ENCODE measurements around the gene ZNF574. TPM values are rescaled to one million over a fixed set of nuclear protein-coding genes. Genes with fewer than 3 reads are reported as not detected.
"Not testable (repeated sequence)": the region's sequence is repeated elsewhere in the genome, so short reads cannot be mapped to it uniquely, and the experiment has no call there.

ZNF574 gene
- total RNA-seq, 1 experiment from 2014 or later: 44.0 TPM

GRCh38 chr19:42096255-42096837, 20.4 kb downstream of the ZNF574 start:
- H3K4me3 ChIP-seq (ENCODE audit: insufficient read depth, low read depth, low read length): peak overlapping the region; percentile 47
- no peaks in the 10 kb centered on the region; the same call in 1 of the 2 replicates for H3K27me3 ChIP-seq (ENCODE audit: control insufficient read depth, insufficient read depth, low read length)
- DNase-seq: peak; percentile 65
- H3K36me3 ChIP-seq (replicated peaks; ENCODE audit: control insufficient read depth, insufficient read depth, low read length): no peaks in the 10 kb centered on the region

DNA sequence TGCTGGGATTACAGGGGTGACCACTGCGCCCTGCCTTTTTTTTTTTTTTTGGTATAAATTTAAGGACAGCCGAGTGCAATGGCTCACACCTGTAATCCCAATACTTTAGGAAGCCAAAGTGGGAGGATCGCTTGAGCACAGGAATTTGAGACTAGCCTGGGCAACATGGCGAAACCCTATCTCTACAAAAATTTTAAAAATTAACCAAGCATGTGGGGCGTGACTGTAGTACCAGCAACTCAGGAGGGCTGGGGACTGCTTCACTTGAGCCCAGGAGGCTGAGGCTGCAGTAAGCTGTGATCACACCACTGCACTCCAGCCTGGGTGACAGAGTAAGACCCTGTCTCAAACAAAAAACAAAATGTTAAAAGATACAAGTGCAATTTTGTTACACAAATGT, 21.5 kb downstream of the ZNF574 start:
- DNase-seq: no peak
- no peak overlapping the region for H3K4me3 ChIP-seq (ENCODE audit: insufficient read depth, low read depth, low read length)

GRCh38 chr19:42098781-42099180, 22.8 kb downstream of the ZNF574 start:
- DNase-seq: no peak
- no peaks in the 10 kb centered on the region for H3K36me3 ChIP-seq (replicated peaks; ENCODE audit: control insufficient read depth, insufficient read depth, low read length)
- no peaks in the 10 kb centered on the region; the same call in 1 of the 2 replicates for H3K27me3 ChIP-seq (ENCODE audit: control insufficient read depth, insufficient read depth, low read length)
- H3K4me3 ChIP-seq (ENCODE audit: insufficient read depth, low read depth, low read length): no peak overlapping the region

More for the DNA sequence above, 21.5 kb downstream of the ZNF574 start:
- H3K27me3 ChIP-seq (ENCODE audit: control insufficient read depth, insufficient read depth, low read length): no peaks in the 10 kb centered on the region; the same call in 1 of the 2 replicates
- H3K36me3 ChIP-seq (replicated peaks; ENCODE audit: control insufficient read depth, insufficient read depth, low read length): no peaks in the 10 kb centered on the region

DNA sequence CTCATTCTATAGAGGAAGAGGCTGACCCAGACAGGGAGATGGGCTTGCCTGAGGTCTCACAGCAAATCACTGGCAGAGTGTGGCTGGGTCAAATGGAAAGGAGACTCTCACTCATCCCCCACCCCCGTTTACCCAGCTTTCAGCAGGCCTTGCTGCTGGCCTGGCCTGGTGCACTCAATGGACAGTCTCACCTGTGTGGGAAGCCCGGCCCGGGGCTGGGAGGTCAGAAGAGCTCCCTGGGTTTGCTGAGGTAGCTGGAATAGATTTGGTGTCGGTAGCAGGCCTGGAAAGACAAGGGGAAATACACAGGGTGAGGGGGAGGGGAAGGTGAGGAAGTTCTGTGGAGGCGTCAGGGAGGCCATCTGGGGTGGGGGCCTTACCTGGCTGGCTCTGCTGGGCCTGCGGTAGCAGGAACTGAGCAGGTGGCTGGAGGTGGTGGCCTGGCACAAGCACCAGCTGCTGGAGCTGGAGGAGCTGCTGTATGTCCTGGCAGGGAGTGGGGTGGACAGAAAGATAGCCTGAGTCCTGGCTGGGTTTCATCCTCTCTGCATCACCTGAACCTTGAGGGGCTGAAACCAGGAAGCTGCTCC, 23.5 kb downstream of the ZNF574 start:
- Histone ChIP-seq H3K4me3 (ENCODE audit: insufficient read depth, low read depth, low read length) (no peak overlapping the region), H3K27me3 (ENCODE audit: control insufficient read depth, insufficient read depth, low read length) (no peaks in the 10 kb centered on the region; the same call in 1 of the 2 replicates), H3K36me3 (replicated peaks; ENCODE audit: control insufficient read depth, insufficient read depth, low read length) (no peaks in the 10 kb centered on the region)
- DNase-seq: peak; percentile 59

GRCh38 chr19:42100241-42100640, 24.3 kb downstream of the ZNF574 start:
- not testable (repeated sequence) for H3K4me3 ChIP-seq (ENCODE audit: insufficient read depth, low read depth, low read length); H3K27me3 ChIP-seq (ENCODE audit: control insufficient read depth, insufficient read depth, low read length); DNase-seq; H3K36me3 ChIP-seq (replicated peaks; ENCODE audit: control insufficient read depth, insufficient read depth, low read length)

DNA sequence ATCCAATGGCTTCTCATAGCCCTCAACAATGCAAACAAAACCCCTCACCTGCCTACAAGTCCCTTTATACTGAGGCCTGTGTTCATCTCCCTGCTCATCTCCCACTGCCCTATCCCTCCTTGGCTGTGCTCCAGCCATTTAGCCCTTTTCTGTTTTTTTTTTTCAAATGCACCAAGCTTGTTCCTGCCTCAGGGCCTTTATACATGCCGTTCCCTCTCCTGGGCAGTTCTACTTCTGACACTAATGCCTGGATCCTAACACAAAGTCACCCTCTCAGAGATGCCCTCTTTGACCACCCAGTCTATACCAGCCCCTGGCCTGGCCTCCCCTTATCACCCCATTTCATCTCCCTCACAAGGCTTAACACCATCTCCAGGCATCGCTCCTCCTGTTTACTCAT, 26.9 kb downstream of the ZNF574 start:
- H3K27me3 ChIP-seq (ENCODE audit: control insufficient read depth, insufficient read depth, low read length): no peaks in the 10 kb centered on the region
- DNase-seq: no peak
- no peak overlapping the region for H3K4me3 ChIP-seq (ENCODE audit: insufficient read depth, low read depth, low read length)
- H3K36me3 ChIP-seq (replicated peaks; ENCODE audit: control insufficient read depth, insufficient read depth, low read length): no peaks in the 10 kb centered on the region

DNA sequence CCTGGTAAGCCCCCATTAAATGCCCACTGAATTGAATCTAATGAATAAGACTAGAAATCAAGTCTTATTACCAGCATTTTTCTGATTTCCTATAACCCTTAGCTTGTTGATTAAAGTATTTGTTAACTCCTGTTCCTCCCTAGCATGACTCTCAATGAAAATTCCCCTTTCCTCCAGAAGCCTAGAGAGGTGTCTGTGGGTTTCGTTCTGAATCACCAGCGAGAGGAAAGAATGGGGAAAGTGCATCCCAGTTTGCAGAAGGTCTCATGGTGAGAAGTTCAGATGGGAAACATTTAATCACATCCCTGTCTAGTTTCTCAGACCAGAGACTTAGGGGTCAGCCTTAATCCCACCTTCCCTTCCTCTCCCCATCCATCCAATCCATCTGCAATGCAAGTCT, 29.4 kb downstream of the ZNF574 start:
- no peak for DNase-seq
- Histone ChIP-seq H3K27me3 (ENCODE audit: control insufficient read depth, insufficient read depth, low read length) (no peaks in the 10 kb centered on the region), H3K4me3 (ENCODE audit: insufficient read depth, low read depth, low read length) (no peak overlapping the region), H3K36me3 (replicated peaks; ENCODE audit: control insufficient read depth, insufficient read depth, low read length) (no peaks in the 10 kb centered on the region)

DNA sequence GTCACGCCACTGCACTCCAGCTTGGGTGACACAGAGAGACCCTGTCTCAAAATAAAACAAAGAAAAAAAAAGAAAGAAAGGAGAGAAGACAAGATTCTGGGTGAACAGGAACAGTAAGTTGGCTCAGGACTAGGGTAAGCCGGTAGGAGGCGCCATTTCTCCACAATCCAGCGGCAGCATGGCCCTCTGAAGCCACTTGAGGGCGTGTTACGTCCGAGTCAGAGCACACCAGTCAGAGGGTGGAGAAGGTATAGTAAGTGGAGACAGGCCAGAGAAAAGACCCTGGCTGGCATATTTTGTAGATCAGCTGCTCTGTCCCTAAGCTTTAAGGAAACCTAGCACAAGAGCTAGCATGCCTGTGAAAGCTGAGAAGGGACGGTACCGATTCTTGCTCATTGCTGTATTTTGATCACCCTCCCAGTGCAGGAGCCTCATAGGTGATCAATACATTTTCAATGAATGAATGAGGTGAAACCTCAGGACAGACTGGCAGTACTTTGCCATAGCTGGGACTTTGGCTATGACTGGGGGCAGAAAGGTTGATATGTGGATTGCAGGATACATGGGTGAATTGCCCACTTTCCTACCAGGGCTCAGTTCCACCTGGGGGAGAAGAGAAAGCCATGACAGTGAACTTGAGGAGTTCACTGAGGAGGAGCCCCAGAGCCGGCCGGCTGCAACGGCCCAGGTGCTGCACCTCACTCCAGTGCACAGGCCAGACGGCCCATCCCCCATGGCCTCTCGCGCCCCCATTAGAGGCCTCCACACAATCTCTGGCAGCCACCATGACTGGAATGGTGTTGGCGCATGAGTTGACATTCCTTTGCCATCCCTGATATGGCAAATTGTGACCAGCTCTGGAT, 32.8 kb downstream of the ZNF574 start:
- peak; percentile 91 for DNase-seq
- no peaks in the 10 kb centered on the region for H3K36me3 ChIP-seq (replicated peaks; ENCODE audit: control insufficient read depth, insufficient read depth, low read length)
- no peaks in the 10 kb centered on the region for H3K27me3 ChIP-seq (ENCODE audit: control insufficient read depth, insufficient read depth, low read length)
- no peak overlapping the region for H3K4me3 ChIP-seq (ENCODE audit: insufficient read depth, low read depth, low read length)

DNA sequence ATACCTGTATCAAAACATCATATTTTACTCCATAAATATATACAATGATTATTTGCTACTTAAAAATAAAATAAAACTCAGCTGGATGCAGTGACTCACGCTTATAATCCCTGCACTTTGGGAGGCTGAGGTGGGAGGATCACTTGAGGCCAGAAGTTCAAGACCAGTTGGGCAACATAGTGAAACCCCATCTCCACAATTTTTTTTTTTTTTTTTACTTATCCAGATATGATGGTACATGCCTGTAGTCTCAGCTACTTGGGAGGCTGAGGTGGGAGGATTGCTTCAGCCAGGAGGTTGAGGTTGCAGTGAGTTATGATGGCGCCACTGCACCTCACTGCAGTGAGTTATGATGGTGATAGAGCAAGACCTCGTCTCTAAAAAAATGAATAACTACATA, 33.9 kb downstream of the ZNF574 start:
- DNase-seq: no peak
- no peaks in the 10 kb centered on the region for H3K36me3 ChIP-seq (replicated peaks; ENCODE audit: control insufficient read depth, insufficient read depth, low read length)

DNA sequence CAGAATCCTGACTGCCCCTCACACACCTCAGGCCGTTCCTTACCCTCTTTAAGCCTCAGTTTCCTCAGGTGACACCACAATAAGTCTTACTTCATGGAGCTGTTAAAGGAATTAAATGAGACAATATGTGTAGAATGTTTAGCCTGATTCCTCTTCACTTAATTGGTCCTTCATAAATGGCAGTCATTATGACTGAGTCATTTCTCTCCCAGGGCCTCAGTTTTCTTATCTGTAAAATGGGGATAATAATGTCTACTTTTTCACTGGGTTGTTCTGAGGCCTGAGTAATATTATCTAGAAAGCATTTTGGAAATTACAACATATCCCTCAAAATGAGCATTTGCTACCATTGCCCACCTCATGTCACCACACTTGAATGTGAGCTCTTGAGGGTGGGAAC, 34.7 kb downstream of the ZNF574 start:
- Histone ChIP-seq H3K4me3 (ENCODE audit: insufficient read depth, low read depth, low read length) (no peak overlapping the region), H3K36me3 (replicated peaks; ENCODE audit: control insufficient read depth, insufficient read depth, low read length) (no peaks in the 10 kb centered on the region), H3K27me3 (ENCODE audit: control insufficient read depth, insufficient read depth, low read length) (no peaks in the 10 kb centered on the region)
- no peak for DNase-seq

More for the DNA sequence above, 33.9 kb downstream of the ZNF574 start:
- Histone ChIP-seq H3K4me3 (ENCODE audit: insufficient read depth, low read depth, low read length) (no peak overlapping the region), H3K27me3 (ENCODE audit: control insufficient read depth, insufficient read depth, low read length) (no peaks in the 10 kb centered on the region)

GRCh38 chr19:42111384-42111783, 35.4 kb downstream of the ZNF574 start:
- Histone ChIP-seq H3K36me3 (replicated peaks; ENCODE audit: control insufficient read depth, insufficient read depth, low read length) (no peaks in the 10 kb centered on the region), H3K27me3 (ENCODE audit: control insufficient read depth, insufficient read depth, low read length) (no peaks in the 10 kb centered on the region), H3K4me3 (ENCODE audit: insufficient read depth, low read depth, low read length) (no peak overlapping the region)
- no peak for DNase-seq

GRCh38 chr19:42111811-42112210, 35.8 kb downstream of the ZNF574 start:
- H3K27me3 ChIP-seq (ENCODE audit: control insufficient read depth, insufficient read depth, low read length): no peaks in the 10 kb centered on the region
- DNase-seq: no peak
- no peak overlapping the region for H3K4me3 ChIP-seq (ENCODE audit: insufficient read depth, low read depth, low read length)
- no peaks in the 10 kb centered on the region for H3K36me3 ChIP-seq (replicated peaks; ENCODE audit: control insufficient read depth, insufficient read depth, low read length)

GRCh38 chr19:42113641-42114348, 37.8 kb downstream of the ZNF574 start:
- DNase-seq: peak; percentile 74
- Histone ChIP-seq H3K36me3 (replicated peaks; ENCODE audit: control insufficient read depth, insufficient read depth, low read length) (no peaks in the 10 kb centered on the region), H3K27me3 (ENCODE audit: control insufficient read depth, insufficient read depth, low read length) (no peaks in the 10 kb centered on the region), H3K4me3 (ENCODE audit: insufficient read depth, low read depth, low read length) (no peak overlapping the region)

DNA sequence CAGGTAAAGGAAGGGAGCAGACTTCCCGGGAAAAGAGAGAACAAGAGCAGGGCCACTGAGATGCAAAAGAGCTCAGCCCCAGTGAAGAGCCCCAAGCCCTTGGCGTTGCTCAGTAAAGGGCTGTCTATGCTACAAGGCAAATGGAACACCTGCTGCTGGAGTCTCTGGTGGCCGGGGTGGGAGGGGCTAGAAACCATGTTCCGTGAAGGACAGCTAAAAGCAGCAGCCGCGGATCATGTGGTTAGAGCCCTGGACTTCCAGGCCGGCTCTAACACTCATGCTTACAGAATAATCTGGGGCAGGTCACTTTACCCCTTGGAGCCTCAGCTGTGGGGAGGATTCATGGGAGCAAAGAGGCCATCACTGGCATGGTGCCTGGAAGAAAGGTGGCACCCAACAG, 38.4 kb downstream of the ZNF574 start:
- H3K4me3 ChIP-seq (ENCODE audit: insufficient read depth, low read depth, low read length): no peak overlapping the region
- no peaks in the 10 kb centered on the region for H3K27me3 ChIP-seq (ENCODE audit: control insufficient read depth, insufficient read depth, low read length)
- H3K36me3 ChIP-seq (replicated peaks; ENCODE audit: control insufficient read depth, insufficient read depth, low read length): no peaks in the 10 kb centered on the region
- DNase-seq: peak; percentile 72
